Activated CD8-positive, alpha-beta memory T cell treated with anti-CD3 and anti-CD28 coated beads for 36 hours (primary cell): Measurements from ENCODE around the gene CRIM1. TPM values are rescaled to one million over a fixed set of nuclear protein-coding genes. Genes with fewer than 3 reads are reported as not detected.
"Not testable (repeated sequence)": the region's sequence is repeated elsewhere in the genome, so short reads cannot be mapped to it uniquely, and the experiment has no call there.

Experiments used
- CTCF ChIA-PET: fragments of 350-600 bp; sonication (Branson Sonifier 250); formaldehyde crosslinking; loops from one replicate; lab custom pipeline; 2021; ENCODE audit warnings: antibody characterized with exemption; lab: Charles Lee
- POLR2A ChIA-PET: fragments of 350-600 bp; sonication (Branson Sonifier 250); formaldehyde crosslinking; loops from one replicate; lab custom pipeline; 2021; ENCODE audit warnings: antibody characterized with exemption; lab: Charles Lee
- total RNA-seq, 2 experiments: library from RNA; stranded (reverse); gene quantifications; one replicate each; pipeline ENCODE4 v1.2.3, GENCODE V29; 2021

Gene CRIM1
- total RNA-seq, 2 experiments from 2014 or later = 18.2 to 20.1 TPM

DNA sequence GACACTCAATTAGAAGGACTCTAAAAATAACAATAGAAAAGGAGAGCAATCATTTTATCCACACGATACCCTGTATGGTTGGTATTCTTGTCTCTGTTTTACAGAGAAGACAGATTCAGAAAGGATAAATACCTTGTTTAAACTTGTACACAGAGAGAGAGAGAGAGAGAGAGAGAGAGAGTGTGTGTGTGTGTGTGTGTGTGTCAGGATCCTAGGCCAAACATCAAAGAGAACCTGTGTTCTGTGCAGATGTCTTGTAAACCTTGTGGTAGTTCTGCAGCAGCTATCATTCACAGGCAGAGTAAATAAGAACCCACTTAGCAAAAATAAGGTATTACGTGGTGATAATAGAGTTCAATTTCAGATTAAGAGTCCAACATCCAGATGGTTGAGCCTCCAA lies 4.3 kb upstream of the CRIM1 start:
- POLR2A ChIA-PET = no interaction called here
- CTCF ChIA-PET = no interaction called here

DNA sequence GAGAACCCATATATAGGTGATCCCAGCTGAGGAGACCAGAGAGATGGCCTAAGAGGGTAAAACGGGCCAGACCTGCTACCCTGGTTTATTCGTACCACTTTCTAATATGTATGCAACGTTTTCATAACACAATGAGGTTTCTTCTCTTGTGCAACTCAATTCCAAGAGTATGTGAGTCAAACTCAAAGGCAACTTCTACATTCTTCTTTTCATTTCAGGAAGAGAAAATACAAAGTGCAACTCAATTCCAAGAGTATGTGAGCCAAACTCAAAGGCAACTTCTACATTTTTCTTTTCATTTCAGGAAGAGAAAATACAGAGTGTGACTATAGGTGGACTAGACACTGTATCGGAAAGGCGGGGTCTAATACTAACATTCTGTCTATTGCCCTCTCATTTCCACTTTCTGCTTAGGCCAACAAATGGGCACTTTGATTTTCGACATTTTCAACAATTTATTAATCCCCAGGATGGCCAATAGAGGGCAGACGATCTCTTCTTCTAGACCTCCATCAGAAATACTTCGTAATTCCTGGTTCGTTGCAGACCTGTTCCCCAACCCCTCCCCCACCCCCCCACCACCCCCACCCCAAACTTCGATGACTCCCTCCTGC lies 3.7 kb upstream of the CRIM1 start:
- POLR2A ChIA-PET = no interaction called here
- CTCF ChIA-PET = interaction anchor here (0.9 kb wide), 1 partner anchor 58 kb away, joined by 4 read pairs; no protein-coding TSS in a partner anchor

DNA sequence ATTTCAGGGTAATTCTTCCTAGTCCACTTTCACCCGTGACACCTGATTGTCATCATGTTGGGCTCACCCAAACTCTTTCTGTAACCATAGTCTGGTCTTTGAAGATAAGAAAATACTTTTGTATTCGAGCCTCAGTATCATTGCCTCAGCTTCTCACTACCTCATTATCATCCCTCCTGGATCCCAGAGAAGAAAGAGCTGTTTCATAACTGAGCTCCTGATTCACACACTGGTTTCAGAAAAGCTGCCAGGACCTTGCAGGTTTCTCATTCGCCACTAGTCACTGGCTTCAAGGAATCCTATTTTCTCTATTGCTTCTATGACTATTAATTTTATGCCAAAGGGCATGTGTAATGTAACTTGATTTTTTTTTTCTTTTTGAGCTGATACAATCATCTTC lies 2.9 kb upstream of the CRIM1 start:
- POLR2A ChIA-PET = no interaction called here
- CTCF ChIA-PET = interaction anchor here (0.9 to 1.2 kb wide), 2 partner anchors 59 to 101 kb away, joined by 3 to 4 read pairs; no protein-coding TSS in a partner anchor

DNA sequence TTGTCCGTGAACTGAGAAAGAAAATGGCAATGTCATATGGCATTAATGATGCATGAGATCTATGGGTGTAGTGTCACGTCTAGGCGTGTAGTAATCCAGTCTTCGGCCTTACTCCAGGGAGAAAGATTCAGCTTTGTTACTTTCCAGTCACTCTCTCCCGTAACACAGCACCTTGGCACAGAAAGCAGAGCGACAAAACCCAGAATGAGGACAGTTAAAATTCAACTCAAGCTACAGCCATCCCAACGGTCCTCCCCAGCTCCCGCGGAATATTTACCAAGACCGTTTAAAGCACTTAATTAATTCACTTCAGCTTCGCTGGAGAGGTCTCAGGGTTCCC lies 797 bp upstream of the CRIM1 start:
- CTCF ChIA-PET = no interaction called here
- POLR2A ChIA-PET = no interaction called here

DNA sequence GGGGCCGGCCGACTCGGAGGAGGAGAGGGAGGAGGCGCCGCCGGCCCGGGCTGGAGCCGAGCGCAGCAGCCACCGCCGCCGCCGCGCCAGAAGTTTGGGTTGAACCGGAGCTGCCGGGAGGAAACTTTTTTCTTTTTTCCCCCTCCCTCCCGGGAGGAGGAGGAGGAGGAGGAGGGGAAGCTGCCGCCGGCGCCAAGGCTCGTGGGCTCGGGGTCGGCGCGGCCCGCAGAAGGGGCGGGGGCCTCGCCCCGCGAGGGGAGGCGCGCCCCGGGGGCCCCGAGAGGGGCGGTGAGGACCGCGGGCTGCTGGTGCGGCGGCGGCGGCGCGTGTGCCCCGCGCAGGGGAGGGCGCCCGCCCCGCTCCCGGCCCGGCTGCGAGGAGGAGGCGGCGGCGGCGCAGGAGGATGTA lies 316 bp downstream of the CRIM1 start:
- POLR2A ChIA-PET = interaction anchor here (0.5 kb wide), 1 partner anchor 398 kb away, joined by 6 read pairs; no protein-coding TSS in a partner anchor

DNA sequence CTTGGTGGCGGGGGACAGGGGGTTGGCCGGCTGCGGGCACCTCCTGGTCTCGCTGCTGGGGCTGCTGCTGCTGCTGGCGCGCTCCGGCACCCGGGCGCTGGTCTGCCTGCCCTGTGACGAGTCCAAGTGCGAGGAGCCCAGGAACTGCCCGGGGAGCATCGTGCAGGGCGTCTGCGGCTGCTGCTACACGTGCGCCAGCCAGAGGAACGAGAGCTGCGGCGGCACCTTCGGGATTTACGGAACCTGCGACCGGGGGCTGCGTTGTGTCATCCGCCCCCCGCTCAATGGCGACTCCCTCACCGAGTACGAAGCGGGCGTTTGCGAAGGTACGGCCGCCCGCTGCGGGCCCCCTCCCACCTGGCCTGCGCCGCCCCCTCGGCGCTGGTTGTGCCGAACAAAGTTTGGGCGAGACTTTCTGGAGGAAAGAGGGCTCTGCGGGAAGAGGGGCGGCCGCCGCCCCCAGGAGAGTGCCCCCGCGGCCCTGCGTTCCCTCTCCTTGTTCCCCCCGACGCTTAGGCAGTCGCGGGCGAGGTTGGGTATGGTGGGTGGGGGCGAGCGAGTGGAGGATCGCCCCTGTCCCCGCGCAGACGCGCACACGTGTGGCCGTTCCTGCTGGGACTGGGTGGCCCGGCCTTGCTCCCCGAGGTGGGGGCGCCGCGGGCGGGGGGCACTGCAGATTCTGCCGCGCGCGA lies 866 bp downstream of the CRIM1 start:
- POLR2A ChIA-PET = interaction anchor here (0.5 to 0.6 kb wide), 2 partner anchors 46 to 398 kb away, joined by 3 to 6 read pairs; no protein-coding TSS in a partner anchor

More for the DNA sequence above, 316 bp downstream of the CRIM1 start:
- CTCF ChIA-PET = no interaction called here

DNA sequence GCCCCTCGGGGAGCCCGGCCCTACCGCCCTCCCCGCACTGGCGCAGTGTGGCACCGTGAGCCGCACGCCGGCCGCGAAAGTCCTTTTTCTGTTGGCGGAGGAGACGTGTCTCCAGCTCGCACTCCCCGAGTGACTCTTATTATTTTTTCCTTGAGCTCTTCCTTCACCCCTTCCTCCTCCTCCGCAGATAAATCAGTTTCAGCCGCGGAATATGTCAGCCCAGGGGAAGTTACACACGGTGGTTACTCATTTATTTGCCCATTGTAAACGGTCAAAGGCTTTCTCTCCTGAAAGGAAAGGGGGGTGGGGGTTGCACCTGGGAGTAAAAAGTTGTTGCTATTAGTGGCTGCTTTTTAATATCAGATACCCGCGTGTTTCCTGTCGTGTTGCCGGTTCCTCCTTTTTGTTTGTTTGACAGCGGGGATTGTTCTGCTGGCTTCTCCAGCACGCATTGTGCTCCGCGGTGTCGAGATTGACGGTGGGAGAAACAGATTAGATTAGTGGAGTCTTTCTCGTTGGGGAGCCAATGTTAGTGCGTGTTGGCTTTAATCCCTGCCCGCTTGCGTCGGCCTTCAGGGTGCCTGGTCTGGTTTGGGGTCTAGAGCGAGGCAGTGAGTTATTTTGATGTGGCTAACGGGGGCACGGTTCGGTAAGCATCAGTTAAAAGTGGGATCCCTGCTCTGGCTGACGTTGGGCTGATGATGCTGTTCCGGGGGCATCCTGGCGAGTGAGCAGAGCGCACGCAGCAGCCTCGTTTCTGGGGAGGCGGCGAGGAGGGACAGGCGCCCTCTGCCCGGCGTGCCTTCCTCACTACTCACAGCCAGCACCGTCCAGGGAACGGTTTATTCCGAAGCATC lies 1.6 kb downstream of the CRIM1 start:
- CTCF ChIA-PET = interaction anchor here (1.0 kb wide), 1 partner anchor 422 kb away, joined by 3 read pairs; no protein-coding TSS in a partner anchor
- POLR2A ChIA-PET = interaction anchor here (0.6 kb wide), 1 partner anchor 47 kb away, joined by 3 read pairs; no protein-coding TSS in a partner anchor

More for the DNA sequence above, 866 bp downstream of the CRIM1 start:
- CTCF ChIA-PET = interaction anchor here (1.0 kb wide), 1 partner anchor 423 kb away, joined by 3 read pairs; no protein-coding TSS in a partner anchor

DNA sequence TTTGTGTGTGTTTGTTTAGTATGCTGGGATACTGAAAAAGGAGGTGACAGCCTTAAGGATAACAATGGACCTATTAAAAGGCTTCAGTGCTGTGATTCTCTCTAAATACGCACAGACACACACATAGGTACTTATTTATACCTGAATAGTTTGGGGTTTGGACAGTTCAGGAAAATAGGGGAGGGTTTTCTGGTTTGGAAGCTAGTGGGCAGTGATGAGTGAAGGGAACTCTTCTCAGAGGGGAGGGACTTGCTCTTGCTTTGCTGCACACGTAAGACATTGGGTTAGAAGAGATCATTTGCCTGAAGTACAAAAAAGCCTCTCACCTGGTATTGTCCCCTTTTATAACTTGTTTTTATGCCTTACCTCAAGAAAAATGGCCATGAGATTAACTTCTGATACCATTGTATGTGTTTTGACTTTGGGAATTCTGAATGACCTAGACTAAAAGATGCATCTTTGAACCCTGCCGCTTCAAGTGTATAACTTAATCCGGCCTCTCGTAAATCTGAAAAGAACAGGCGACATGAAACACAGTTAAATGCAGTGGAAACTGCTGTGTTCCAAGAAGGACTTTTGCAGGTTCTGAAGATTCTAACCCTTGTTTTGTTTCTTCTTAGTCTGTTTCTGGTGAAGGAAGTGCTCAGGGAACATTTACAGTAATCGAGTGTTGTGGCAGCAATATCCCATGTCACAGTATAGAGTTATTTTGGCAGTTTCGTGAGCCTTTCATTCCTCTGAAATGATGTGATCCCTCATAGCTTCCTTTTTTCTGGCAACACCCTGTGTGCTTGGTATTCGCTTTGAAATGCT lies 2.5 kb downstream of the CRIM1 start:
- ChIA-PET CTCF (no interaction called here), POLR2A (interaction anchor here (0.6 kb wide), 1 partner anchor 325 kb away, joined by 5 read pairs; no protein-coding TSS in a partner anchor)

DNA sequence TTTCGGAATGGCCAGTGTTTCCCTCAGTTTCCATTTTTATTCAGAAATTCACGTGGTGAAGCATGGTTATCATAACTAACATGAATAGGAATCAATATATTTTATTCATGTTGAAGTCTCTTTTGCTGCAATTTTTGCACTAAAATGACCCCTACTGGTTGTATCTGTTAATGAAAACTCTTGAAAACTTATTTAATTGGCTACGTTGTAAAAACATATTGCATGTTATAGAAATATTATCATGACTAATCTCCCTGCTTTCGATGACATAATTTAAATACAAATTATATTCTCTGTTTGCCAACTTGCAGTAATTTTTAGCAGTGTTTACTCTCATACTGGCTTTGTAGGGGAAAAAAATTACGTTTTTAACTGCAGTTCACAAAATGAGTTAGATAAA lies 3.5 kb downstream of the CRIM1 start:
- ChIA-PET CTCF (no interaction called here), POLR2A (no interaction called here)

DNA sequence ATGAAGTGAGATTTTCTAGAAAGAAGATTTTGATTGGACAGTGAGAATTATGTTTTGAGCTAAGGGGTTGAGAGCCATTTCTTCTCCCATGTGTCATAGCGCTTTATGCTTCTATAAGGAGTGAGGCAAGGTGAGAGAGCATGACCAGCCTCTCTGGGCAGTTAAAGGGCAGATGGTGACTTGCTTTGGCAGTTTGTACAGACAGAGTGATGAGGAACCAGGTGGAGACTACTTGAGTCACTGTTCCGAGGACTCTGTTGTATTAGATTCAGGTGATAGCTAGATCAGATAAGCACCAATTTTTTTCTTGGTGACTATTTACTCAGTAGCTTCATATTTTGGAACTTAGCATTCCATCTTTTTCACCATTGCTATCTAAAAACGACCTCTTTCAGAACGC lies 4.5 kb downstream of the CRIM1 start:
- ChIA-PET POLR2A (no interaction called here), CTCF (no interaction called here)

DNA sequence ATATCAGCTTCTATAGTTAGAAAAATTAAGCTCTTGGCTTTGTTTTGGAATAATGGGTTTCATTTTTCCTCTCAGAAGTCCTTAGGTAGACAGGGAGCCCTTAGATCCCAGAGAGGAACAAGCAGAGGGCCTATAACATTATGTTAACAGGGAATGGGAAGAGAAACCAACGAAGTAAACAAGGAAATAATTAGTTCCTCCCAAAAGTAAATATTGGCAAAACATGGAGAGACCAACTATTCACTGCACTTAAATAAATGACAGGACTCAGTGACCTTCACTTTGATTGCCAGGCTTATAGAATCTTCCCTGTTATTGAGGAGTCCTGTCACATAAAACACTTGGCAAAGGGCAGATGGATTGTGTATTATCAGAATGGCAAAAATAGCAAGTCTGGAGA lies 5.3 kb downstream of the CRIM1 start:
- ChIA-PET CTCF (no interaction called here), POLR2A (no interaction called here)

DNA sequence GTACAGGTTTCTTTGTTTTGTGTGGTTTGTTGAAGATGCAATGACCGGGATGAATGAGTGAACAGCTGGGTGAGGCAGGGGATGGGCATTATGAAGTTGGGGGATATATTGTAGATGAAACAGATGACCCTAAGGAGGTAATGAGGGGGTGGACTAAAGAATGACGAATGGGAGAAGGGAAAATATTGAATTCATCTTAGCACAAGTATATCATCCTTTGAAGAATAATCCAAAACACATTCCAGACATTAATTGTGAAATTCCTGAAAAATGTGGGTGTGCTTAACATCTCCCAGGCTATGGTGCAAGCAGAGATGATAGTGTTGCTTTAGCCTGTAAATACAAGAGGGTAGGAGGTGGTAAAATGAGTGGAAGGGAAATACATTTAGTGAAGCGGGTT lies 5.8 kb downstream of the CRIM1 start:
- CTCF ChIA-PET = no interaction called here
- POLR2A ChIA-PET = no interaction called here

DNA sequence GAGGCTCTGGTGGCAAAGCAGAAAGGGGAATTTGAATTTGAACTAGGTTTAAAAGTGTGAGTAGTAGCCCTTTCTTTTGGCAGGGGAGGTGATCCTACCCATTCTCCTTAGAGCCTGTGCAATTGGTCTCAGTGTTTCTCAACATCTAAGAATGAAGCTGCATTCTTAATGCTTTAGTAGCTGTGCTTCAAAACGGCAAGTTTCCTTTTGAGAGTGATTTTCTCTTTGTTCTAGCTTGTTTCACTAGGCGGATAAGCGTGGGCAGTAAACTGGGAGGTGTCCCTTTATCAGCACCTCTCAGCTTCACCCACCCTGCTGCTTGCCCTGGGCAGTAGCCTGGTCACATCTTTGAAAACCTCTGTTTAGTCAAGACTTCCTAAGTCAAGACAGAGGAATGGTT lies 6.7 kb downstream of the CRIM1 start:
- ChIA-PET CTCF (interaction anchor here (0.6 kb wide), 1 partner anchor 430 kb away, joined by 4 read pairs; no protein-coding TSS in a partner anchor), POLR2A (no interaction called here)

DNA sequence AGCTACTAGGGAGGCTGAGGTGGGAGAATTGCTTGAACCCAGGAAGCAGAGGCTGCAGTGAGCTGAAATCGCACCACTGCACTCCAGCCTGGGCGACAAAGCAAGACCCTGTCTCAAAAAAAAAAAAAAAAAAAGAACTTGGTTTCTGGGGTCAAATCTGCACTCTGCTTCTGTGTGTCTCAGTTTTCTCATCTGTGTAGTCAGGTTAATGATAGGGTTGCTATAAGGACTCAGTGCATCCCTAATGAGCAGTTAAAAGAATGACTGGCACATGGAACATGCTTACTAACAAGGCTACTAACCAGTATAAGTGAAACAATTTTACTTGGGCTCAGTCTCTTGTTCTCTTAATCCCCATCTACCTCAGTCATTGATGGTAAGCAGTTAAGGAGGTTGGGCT lies 7.5 kb downstream of the CRIM1 start:
- CTCF ChIA-PET = interaction anchor here (0.6 kb wide), 1 partner anchor 429 kb away, joined by 4 read pairs; no protein-coding TSS in a partner anchor
- POLR2A ChIA-PET = not testable (repeated sequence)

DNA sequence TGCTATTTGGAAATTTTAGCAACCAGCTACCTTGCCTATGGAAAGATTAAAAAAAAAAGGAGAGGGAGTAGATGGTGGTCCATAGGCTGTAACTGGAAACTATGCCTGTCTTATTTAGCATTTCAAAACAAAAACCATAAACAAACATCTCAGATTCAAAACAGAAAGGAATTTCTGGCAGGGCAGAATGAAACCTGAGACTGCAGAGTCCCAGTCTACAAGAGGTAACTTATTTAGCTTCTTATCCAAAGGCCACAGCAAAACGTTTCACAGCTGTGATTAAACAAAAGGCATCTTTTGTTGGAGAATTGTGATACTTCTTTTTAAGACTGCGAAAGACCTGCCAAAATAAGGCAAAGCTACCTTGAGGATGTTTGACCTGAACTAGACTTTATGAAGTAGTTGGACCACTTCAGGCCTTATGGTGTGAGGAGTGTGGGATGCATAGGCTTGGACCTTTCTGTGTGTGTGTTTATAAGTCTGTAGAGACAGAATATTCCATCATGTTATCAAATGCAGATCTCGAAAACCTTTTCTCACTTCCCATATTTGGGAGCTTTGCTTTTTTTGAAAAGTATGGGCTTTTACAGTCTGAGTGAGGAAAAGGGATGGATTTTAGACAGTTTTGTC lies 11.0 kb downstream of the CRIM1 start:
- CTCF ChIA-PET = no interaction called here
- POLR2A ChIA-PET = no interaction called here

DNA sequence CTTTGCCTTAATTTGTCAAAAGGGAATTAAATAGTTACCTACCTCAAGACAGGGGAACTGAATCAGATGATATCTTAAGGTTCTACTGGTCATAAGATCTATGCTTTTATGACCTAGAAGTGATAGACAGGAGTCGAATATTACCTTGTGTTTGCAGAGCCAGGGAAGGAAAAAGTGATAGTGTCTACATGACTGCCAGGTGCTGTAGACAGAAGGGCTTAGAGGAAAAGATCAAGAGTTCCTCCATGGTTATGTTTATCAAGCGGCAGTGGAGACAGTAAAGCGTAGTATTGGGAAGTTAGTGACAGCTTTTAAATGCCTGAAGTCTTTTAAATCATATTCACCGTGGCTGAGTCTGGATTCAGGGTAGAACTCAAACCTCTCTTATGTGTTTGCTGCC lies 11.9 kb downstream of the CRIM1 start:
- CTCF ChIA-PET = no interaction called here
- POLR2A ChIA-PET = no interaction called here

DNA sequence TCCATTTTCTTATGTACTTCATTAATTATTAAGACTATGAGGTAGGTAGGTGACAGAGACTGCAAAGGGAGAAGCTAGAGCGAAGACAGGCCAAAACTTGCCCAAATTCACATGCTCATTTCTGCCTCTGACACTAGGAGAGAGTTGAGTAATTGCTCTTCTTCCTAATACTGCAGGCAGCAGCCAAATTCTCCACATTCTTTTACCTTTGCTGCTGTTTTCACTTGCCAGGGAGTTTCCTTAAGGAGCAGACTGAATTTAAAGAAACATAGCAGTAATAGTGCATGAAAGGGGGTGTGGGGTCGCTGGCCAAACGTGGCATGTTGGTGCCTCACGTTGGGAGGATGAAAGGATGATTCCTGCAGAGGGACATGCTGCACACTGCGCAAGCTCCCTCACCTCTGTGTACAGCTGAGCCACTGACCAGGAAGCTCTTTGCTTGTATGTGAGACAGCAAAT lies 12.3 kb downstream of the CRIM1 start:
- ChIA-PET POLR2A (no interaction called here), CTCF (no interaction called here)

DNA sequence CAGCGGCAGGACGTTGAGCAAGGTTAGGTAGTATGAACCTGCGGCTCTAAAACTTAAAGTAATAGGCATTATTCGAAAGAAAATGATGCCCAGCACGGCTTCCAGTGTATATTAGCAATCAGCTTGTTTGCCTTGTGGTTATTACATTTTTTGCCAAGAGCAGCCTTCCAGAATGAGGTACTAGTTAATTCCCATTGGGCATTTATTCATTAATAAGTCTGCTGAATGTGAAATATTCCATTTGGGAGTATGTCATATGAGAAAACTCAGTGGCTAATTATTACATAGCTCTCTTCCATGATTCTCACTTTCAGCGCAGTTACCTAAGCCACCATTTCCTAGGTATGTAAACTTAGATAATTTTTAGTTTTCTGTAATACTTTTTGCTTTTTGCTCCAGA lies 12.9 kb downstream of the CRIM1 start:
- ChIA-PET POLR2A (no interaction called here), CTCF (no interaction called here)
